ENCODE results near the gene DUS4L.

GRCh38 chr7:107622894-107623293, 59.1 kb downstream of the DUS4L start:
- TF ChIP-seq POLR2AphosphoS5 (IDR thresholded peaks at IDR 0.05) (no peak), CTCF (IDR thresholded peaks at IDR 0.05; ENCODE audit: poor library complexity, severe bottlenecking) (no peak), TAF1 (IDR thresholded peaks at IDR 0.05; ENCODE audit: low read depth) (no peak), EZH2 (IDR thresholded peaks at IDR 0.05; ENCODE audit: borderline replicate concordance, insufficient read depth, low read length, poor library complexity, severe bottlenecking) (no peak), EP300 (conservative IDR thresholded peaks at IDR 0.05; ENCODE audit: poor library complexity, severe bottlenecking) (no peak), REST (IDR thresholded peaks at IDR 0.05; ENCODE audit: borderline replicate concordance) (no peak), SMC3 (conservative IDR thresholded peaks at IDR 0.05; ENCODE audit: poor library complexity) (no peak), RAD21 (conservative IDR thresholded peaks at IDR 0.05) (no peak)

Data from neural cell (in vitro differentiated cells).